HS-27A (cell line): ENCODE measurements around the gene TTLL3.
A peak's percentile ranks its signal among the peaks of the same experiment; 100 is the strongest.

Experiments
- DNase-seq: peaks from one replicate; pipeline ENCODE4 v3.0.0-alpha.2; 2012; ENCODE audit warnings: low read depth, missing footprints

Gene TTLL3

GRCh38 chr3:9781978-9782603 is 28.0 kb upstream of the TTLL3 start:
- no peak for DNase-seq

GRCh38 chr3:9782770-9783169 is 27.3 kb upstream of the TTLL3 start:
- no peak for DNase-seq

- DNase-seq: no peak
These were observed 26.1 kb upstream of the TTLL3 start for GRCh38 chr3:9783954-9784353.

- DNase-seq: no peak
These were observed 25.1 kb upstream of the TTLL3 start for GRCh38 chr3:9784965-9785364.

GRCh38 chr3:9785602-9786001 is 24.5 kb upstream of the TTLL3 start:
- no peak for DNase-seq

GRCh38 chr3:9786209-9786739 is 23.8 kb upstream of the TTLL3 start:
- DNase-seq: no peak

GRCh38 chr3:9786825-9787669 is 23.0 kb upstream of the TTLL3 start:
- no peak for DNase-seq

- DNase-seq: no peak
These were observed 22.3 kb upstream of the TTLL3 start for GRCh38 chr3:9787714-9788113.

- DNase-seq: no peak
These were observed 18.9 kb upstream of the TTLL3 start for GRCh38 chr3:9791127-9791526.

GRCh38 chr3:9791790-9792404 is 18.2 kb upstream of the TTLL3 start:
- DNase-seq: no peak

GRCh38 chr3:9792405-9793160 is 17.5 kb upstream of the TTLL3 start, which contains the start of the genes ARPC4 and TADA3:
ARPC4 (plus strand) TSS chr3:9793082; CDS start chr3:9793122, 40 bp downstream.
TADA3 (minus strand) TSS chr3:9792473; CDS start chr3:9791466, 1,007 bp downstream.
- peak; percentile 96 for DNase-seq

- DNase-seq: no peak
These were observed 16.8 kb upstream of the TTLL3 start for GRCh38 chr3:9793161-9793781.

GRCh38 chr3:9794400-9794799 is 15.7 kb upstream of the TTLL3 start:
- DNase-seq: no peak

- DNase-seq: no peak
These were observed 14.9 kb upstream of the TTLL3 start for GRCh38 chr3:9795207-9795606.

- no peak for DNase-seq
These were observed 12.7 kb upstream of the TTLL3 start for GRCh38 chr3:9797196-9797945.

GRCh38 chr3:9800529-9800928 is 9.5 kb upstream of the TTLL3 start:
- no peak for DNase-seq

- no peak for DNase-seq
These were observed 6.6 kb upstream of the TTLL3 start for GRCh38 chr3:9803494-9803893.

GRCh38 chr3:9804996-9805395 is 5.1 kb upstream of the TTLL3 start:
- no peak for DNase-seq

- DNase-seq: no peak
These were observed 3.9 kb upstream of the TTLL3 start for GRCh38 chr3:9806137-9806536.

- DNase-seq: no peak
These were observed 3.1 kb upstream of the TTLL3 start for GRCh38 chr3:9806688-9807589.
